ENCODE results near the gene SEMA3E. TPM values are rescaled to one million over a fixed set of nuclear protein-coding genes. Genes with fewer than 3 reads are reported as not detected.

Gene SEMA3E
- total RNA-seq, 1 experiment from 2014 or later = 3.6 TPM

DNA sequence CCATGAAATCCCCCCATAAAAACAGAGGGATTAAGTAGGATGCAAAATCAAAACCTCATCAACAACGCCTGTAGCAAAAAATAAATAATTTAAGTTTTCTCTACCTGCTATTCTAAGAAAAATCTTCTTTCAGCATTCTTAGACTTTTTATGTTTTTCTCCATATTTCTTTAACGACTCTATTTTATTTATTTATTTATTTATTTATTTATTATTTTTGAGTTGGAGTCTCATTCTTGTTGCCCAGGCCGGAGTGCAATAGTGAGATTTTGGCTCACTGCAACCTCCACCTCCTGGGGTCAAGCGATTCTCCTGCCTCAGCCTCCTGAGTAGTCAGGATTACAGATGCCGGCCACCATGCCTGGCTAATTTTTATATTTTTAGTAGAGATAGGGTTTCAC lies 192.5 kb downstream of the SEMA3E start:
- H3K27ac ChIP-seq (ENCODE audit: low read length) = no peak overlapping the region

DNA sequence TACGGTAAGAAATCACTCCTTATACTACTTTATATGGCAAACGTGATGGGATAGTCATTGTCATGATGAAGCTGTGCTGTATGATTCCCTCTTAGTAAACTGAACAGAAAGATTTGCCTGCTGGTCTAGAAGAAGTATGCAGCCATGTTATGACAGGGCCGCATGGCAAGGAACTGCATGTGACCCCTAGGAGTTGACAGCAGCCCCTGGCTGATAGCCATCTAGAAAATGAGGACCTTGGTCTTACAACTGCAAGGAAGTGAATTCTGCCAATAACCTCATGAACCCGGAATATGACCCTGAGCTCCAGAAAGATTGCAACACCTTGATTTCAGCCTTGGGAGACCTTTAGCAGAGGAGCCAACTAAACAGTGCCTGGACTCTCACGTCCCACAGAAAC lies 193.3 kb downstream of the SEMA3E start:
- intact Hi-C loops (cut with micrococcal nuclease) = no loop called here
- no TSS peak for BruUV-seq (replicated peaks)
- Histone ChIP-seq H3K9me3 (ENCODE audit: low read length) (no peaks in the 10 kb centered on the region), H3K9ac (ENCODE audit: low read length) (no peak overlapping the region), H4K20me1 (ENCODE audit: low read length) (no peaks in the 10 kb centered on the region), H3K4me2 (ENCODE audit: low read length) (no peak overlapping the region), H3K27me3 (ENCODE audit: low read length) (no peaks in the 10 kb centered on the region), H3K27ac (ENCODE audit: low read length) (no peak overlapping the region), H3K79me2 (ENCODE audit: low read length) (no peaks in the 10 kb centered on the region), H2AFZ (ENCODE audit: low read length) (no peak overlapping the region), H3K4me3 (ENCODE audit: low read length) (no peak overlapping the region), H3F3A (ENCODE audit: low read length, unreplicated experiment) (no peaks in the 10 kb centered on the region), H3K36me3 (ENCODE audit: low read depth, low read length) (no peaks in the 10 kb centered on the region), H3K4me1 (ENCODE audit: insufficient read depth, low read length) (no peaks in the 10 kb centered on the region), H3K9me2 (replicated peaks; ENCODE audit: low read length) (no peaks in the 10 kb centered on the region)
- CTCF ChIA-PET = no interaction called here
- TF ChIP-seq EZH2 (IDR thresholded peaks at IDR 0.05; ENCODE audit: low read length, unreplicated experiment) (no peak), EZH2phosphoT487 (IDR thresholded peaks at IDR 0.05; ENCODE audit: borderline replicate concordance, low read length) (no peak)
- TF ChIP-seq, protein P1, sequence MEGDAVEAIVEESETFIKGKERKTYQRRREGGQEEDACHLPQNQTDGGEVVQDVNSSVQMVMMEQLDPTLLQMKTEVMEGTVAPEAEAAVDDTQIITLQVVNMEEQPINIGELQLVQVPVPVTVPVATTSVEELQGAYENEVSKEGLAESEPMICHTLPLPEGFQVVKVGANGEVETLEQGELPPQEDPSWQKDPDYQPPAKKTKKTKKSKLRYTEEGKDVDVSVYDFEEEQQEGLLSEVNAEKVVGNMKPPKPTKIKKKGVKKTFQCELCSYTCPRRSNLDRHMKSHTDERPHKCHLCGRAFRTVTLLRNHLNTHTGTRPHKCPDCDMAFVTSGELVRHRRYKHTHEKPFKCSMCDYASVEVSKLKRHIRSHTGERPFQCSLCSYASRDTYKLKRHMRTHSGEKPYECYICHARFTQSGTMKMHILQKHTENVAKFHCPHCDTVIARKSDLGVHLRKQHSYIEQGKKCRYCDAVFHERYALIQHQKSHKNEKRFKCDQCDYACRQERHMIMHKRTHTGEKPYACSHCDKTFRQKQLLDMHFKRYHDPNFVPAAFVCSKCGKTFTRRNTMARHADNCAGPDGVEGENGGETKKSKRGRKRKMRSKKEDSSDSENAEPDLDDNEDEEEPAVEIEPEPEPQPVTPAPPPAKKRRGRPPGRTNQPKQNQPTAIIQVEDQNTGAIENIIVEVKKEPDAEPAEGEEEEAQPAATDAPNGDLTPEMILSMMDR (conservative IDR thresholded peaks at IDR 0.05; ENCODE audit: low read depth, low read length) = no peak
- POLR2A ChIA-PET (ENCODE audit: unreplicated experiment) = no interaction called here
- ATAC-seq (no peak), DNase-seq (no peak)

More for the DNA sequence above, 192.5 kb downstream of the SEMA3E start:
- Histone ChIP-seq H4K20me1 (ENCODE audit: low read length) (no peaks in the 10 kb centered on the region), H3K9me2 (replicated peaks; ENCODE audit: low read length) (no peaks in the 10 kb centered on the region), H3F3A (ENCODE audit: low read length, unreplicated experiment) (no peaks in the 10 kb centered on the region), H3K9ac (ENCODE audit: low read length) (no peak overlapping the region), H2AFZ (ENCODE audit: low read length) (no peak overlapping the region), H3K4me3 (ENCODE audit: low read length) (no peak overlapping the region), H3K27me3 (ENCODE audit: low read length) (no peaks in the 10 kb centered on the region), H3K9me3 (ENCODE audit: low read length) (no peaks in the 10 kb centered on the region), H3K4me2 (ENCODE audit: low read length) (no peak overlapping the region), H3K36me3 (ENCODE audit: low read depth, low read length) (no peaks in the 10 kb centered on the region), H3K79me2 (ENCODE audit: low read length) (no peaks in the 10 kb centered on the region), H3K4me1 (ENCODE audit: insufficient read depth, low read length) (no peaks in the 10 kb centered on the region)
- DNase-seq = no peak
- TF ChIP-seq EZH2 (IDR thresholded peaks at IDR 0.05; ENCODE audit: low read length, unreplicated experiment) (no peak), EZH2phosphoT487 (IDR thresholded peaks at IDR 0.05; ENCODE audit: borderline replicate concordance, low read length) (no peak)
- TF ChIP-seq, protein P1 (conservative IDR thresholded peaks at IDR 0.05; ENCODE audit: low read depth, low read length) = no peak
- ChIA-PET POLR2A (ENCODE audit: unreplicated experiment) (no interaction called here), CTCF (no interaction called here)
- intact Hi-C loops (cut with micrococcal nuclease) = no loop called here
- no TSS peak for BruUV-seq (replicated peaks)
- no peak for ATAC-seq

DNA sequence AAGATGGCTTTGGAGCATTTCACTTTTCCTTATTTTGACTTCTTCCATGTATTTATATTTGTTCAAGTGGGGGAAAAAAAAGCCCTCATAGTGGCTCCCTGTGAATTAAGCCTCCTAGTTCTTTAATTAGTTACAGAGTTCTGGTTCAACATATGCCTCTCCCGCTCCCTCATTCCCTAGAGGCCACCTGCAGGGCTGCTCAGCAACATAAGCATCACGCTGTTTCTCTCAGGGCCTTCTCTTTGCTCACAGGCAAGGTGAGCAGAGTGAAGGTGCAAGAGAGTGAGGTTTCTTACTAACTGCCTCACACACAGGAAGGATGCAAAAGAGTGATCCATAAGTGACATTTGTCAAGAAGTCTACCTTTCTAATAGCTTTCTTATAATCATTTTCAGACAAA lies 196.7 kb downstream of the SEMA3E start:
- BruUV-seq (replicated peaks) = no TSS peak
- ChIA-PET POLR2A (ENCODE audit: unreplicated experiment) (no interaction called here), CTCF (no interaction called here)
- Histone ChIP-seq H3K4me1 (ENCODE audit: insufficient read depth, low read length) (no peaks in the 10 kb centered on the region), H2AFZ (ENCODE audit: low read length) (no peak overlapping the region), H3F3A (ENCODE audit: low read length, unreplicated experiment) (no peaks in the 10 kb centered on the region), H3K27ac (ENCODE audit: low read length) (no peak overlapping the region), H4K20me1 (ENCODE audit: low read length) (no peaks in the 10 kb centered on the region), H3K9me3 (ENCODE audit: low read length) (no peaks in the 10 kb centered on the region), H3K27me3 (ENCODE audit: low read length) (no peaks in the 10 kb centered on the region), H3K4me3 (ENCODE audit: low read length) (no peak overlapping the region), H3K36me3 (ENCODE audit: low read depth, low read length) (no peaks in the 10 kb centered on the region), H3K9me2 (replicated peaks; ENCODE audit: low read length) (no peaks in the 10 kb centered on the region), H3K79me2 (ENCODE audit: low read length) (no peaks in the 10 kb centered on the region), H3K9ac (ENCODE audit: low read length) (no peak overlapping the region), H3K4me2 (ENCODE audit: low read length) (no peak overlapping the region)
- no peak for TF ChIP-seq EZH2phosphoT487 (IDR thresholded peaks at IDR 0.05; ENCODE audit: borderline replicate concordance, low read length)
- TF ChIP-seq EZH2 (IDR thresholded peaks at IDR 0.05; ENCODE audit: low read length, unreplicated experiment) = no peak
- TF ChIP-seq, protein P1 (conservative IDR thresholded peaks at IDR 0.05; ENCODE audit: low read depth, low read length) = no peak
- DNase-seq (no peak), ATAC-seq (no peak)
- intact Hi-C loops (cut with micrococcal nuclease) = no loop called here

Data from PC-3 (cell line).